Fibroblast of skin of right quadriceps (primary cell): Measurements from ENCODE around the gene TNIP1.

ENCODE experiments used
- DNase-seq: peaks from one replicate; pipeline ENCODE4 v3.0.0-alpha.2; 2013

The TNIP1 gene

DNA sequence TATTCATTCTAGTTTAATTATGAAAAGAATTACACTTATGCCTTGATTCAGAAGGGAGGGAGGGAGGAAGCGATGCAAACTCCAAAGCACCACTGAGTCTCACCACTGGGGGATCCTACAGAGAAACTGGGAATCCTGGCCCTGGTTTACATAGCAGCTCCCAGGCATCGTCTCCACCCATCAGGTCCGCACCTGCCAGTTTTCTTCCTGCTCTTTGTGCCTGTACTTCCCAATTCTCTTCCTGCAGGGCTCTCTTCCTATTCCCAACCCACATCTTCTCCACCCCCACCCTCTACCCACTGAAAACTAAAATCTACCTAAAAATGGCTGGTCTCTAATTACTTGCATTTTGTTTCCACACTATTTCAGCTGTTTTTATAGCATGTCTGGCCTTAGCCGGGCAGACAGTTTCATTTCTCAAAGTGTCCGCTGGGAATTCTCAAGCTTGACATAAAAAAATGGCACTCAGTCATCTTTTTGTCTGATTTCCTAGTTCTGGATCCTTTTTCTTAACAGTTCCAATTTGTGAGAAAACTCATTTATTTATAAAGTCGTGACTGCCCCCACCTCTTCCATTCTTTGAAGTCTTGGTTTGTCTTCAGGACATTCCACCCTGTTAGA, 1.6 kb upstream of the TNIP1 start:
- no peak for DNase-seq

DNA sequence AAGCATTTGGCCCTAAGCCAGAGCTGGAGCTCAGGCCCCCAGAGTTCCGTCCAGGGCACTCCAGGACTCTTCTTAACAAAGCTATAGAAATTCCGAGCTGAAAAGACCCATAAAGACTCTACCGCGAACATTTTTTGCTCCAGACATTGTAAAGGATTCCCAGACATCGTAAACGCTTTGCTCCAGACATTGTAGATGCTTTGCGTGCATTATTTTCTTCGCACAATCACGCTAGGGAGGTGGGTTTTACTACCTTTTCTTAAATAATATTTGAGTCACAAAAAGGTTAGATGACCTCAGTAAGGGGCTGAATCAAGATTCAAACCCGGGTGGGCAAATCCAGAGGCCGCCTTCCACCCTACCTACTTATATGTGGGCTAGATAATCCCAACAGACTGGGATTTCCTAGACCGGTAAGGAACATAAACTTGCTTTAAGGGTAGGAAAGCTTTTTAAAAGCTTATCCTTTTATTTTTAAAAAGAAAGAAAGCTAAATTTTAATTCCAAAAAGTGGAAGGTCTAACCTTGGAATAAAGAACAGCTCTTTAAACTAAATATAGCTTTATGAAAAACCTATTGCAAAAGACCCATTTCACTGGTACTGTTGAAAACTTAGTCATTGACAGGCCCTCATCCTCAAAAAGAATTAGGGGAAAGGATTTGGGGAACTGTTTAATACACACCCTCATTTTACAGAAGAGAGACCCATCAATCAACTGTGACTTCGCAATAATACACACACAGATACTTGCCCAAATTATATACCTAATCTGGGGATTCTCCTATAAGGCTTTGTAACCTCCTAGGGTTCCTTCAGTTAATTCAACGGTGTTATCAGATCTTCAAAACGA, 822 bp upstream of the TNIP1 start:
- DNase-seq = peak; percentile 84

DNA sequence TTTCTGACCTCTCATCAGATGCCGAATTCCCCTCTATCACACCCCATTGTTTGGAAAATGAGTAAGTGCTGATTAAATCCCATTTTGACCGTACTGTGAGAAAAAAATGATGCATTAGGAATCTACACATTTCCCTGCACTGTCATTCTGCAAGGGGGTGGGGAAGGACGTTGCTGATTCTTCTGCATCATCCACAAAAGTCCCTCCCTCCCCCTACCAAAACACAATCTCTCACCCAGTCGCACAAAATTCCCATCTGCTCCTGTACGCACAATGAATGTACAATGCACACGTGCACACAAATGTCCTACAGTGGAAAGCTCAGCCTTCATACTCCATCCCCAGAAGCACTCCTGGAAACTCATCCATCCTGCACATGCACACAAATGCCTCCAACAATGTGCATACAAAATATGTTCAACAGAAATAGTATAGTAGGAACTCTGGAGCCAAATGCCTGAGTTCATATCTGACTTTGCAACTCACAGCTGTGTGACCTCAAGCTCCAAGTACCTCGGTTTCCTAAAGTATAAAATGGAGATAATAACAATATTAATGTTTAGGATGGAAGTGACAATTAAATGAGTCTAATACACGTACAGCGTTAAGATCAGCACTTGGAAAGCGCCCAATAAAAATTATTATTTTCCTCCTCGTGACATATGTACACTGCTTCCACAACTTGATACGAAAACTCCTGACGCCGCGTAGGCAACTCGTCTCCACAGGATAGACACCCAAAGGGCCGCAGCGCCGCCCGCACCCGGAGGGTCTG, 809 bp downstream of the TNIP1 start:
- peak; percentile 82 for DNase-seq

DNA sequence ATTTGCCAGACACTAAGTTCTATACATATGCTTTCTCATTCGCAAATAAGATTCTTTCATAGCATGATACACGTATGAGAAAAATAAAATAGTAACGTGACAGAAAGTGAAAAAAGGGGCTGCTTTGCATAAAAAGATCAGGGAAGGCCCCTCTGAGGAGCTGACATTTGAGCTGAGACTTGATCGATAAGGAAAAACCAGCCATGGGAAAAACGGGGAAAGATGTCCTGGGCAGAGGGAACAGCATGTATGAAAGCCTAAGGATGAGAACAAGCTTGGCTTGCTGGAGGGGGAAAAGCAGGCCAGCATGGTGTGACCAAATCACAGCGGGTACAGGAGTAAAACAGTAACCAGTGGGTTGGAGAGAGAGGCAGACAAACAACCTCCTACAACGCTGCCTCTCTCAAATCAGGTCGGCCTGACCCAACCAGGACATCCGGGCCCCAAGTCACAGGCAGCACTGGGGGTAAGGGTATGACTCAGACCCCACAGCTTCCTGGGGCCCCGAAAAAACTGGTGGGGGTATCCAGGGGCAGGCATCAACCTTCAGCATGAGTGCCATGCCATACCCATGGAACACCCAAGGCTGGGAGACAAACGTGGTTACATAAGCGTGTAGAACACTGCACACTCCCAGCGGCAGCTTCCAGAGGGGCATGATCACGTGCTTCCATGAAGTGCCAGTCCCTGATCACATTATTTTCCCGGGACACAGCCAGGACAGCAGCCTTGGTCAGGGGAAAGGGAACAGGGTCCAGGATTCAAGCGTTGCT, 2.2 kb downstream of the TNIP1 start:
- DNase-seq = no peak

DNA sequence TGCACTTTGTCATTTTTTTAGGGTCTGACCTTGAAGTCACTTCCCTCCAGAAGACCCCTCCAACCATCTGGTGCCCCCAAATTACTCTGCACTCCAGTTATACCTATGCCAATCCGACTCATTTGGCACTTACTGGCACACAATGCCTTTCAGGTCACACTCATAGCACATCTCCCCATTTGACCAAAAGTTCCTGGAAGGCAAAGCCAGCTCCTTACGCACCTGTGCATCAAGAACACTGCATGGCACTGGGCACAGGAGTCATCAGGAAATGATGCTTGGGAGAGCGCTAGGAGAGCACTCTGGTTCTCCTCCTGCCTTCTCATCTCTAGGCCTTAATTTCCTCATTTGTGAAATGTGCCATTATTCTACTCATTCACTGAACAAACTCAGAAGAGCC, 2.9 kb downstream of the TNIP1 start:
- no peak for DNase-seq

DNA sequence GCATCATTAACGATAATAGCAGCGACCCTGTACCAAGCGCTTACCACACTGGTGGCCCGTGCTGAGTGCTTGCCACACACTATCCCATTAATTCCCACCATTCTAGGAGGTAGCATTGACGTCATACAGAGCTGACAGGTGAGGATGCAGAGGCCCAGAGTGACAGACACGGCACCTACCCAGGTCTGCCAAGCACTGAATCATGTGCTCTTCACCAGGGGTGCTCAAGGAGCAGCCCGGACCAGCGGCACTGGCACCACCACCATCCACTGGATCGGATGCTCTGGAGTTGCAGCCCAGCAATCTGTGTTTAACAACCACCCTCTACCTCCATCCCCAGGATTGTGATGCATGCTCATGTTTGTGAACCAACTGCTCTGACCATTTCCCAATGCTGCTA, 3.4 kb downstream of the TNIP1 start:
- no peak for DNase-seq

DNA sequence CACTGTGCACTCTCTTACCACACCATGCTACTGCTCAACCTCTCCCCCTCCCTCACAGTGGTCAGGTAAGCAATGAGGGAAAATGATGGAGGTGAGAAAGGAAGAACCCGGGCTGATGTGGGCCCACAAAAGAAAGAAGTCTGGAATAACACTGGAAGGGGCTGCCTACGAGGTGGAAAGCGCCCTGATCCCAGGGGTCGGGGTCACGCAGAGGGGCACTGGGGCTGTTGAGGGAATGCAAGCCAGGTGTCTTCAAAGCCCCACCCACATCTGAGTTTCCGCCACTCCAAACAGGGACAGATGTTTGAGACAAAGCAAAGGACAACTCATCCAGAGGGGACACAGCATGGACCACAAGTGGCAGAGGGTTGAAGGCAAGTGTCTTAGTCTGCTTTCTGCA, 4.2 kb downstream of the TNIP1 start:
- no peak for DNase-seq

DNA sequence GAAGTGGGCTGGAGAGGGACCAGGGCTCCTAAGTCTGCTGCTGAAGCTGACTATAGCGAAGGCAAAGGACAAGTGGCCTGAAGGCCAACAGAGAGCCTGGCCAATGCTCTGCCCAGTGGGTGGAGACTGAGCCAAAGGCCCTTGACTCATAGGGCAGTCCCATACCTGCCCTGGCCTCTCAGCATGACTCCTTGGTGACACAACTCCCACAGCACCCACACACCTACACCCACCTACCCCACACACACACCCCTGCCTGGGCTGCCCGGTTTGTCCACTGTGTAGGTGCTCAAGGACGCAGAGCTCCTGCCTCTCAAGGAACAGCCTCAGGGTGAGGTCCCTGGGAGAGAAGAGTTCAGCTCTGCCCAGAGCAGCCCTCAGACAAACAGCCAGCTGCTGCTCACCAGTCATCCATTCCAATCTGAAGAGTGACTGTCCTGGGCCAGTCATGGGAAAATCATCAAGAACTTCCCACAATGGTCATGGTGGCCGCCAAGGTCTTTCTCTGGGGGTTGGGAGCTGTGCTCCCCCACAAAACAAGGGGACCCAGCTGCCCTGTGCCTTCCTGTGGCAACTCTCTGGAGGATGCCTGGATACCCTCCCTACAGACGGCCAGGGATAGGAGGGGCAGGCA, 5.0 kb downstream of the TNIP1 start:
- DNase-seq = no peak

DNA sequence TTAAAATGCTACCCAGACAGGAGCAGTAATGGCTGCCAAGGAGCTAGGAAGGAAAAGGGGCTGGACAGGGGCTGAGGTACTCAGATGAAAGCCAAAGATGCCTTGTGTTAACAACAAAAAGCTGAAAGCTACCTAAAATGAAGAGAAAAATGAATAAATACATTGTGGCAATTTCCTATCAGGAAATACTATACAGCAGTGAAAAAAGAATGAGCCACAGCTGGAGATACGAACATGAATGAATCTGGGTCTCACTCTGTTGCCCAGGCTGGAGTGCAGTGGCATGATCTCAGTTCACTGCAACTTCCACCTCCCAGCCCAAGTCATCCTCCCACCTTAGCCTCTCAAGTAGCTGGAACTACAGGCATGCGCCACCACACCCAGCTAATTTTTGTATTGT, 6.3 kb downstream of the TNIP1 start:
- no peak for DNase-seq

DNA sequence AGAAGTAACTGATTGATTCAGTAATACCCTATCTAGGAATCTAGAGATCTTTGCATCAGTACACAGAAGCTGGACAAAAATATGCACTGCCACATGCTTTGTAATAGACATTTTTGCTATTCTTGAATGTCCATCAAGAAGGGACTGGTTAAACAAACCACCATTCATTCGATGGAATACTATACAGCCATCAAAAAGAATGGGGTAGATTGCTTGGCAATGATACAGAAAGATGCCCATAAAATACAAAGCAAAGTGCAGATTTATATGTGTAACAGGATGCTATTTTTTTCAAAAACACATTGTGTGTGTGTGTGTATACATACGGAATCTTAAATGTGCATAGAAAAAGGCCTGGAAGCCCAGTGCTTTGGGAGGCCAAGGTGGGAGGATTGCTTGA, 7.6 kb downstream of the TNIP1 start:
- no peak for DNase-seq

DNA sequence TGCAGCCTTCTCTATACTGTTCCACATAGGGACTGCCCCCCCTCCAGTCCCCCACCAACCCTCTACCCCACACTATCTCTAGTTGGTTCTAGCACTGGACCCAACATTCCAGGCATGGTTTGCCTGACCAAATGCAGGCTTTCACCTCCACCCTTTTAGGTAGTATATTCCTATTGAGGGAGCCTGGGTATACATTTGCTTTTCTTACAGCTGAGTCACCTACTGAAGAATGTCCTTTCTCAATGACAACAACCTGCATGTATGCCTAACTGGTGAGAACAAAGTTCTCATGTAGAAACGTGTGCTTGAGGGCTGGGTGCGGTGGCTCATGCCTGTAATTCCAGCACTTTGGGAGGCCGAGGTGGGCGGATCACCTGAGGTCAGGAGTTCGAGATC, 8.2 kb downstream of the TNIP1 start:
- DNase-seq = peak; percentile 74

DNA sequence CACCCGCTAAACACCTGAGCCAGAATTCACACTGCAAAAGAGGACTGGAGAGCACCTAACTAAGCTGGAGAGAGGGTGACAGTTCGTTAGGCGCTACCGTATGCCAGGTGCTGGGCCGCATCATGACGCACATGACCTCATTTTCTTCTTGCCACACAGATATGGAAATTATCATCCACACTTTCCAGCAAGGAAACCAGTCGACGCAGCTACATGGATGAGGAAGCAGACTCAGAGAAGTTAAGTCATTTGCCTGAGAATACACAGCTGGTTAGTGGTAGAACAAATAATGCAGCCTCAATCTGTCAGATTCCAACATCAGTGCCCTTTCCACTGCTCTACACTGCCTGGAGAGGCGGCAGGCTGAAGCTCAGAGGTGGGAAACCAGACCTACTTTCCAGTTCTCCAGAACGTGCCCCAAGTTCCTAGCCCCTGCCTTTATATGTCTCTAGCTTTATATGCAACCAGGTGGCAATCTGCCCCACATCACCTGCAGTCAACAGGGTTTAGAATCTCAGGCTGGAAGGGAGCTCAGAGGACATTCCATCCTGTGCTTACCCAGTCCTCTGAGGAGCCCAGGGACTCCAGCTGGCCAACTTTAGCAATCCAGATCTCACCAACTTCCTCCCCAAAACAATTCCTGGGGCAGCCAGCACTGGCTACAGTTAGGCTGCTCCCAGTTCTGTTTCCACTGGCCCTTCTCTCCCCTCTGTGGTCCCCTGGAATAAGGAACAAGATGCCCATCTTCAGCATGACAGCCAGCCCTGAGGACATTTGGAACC, 8.8 kb downstream of the TNIP1 start:
- DNase-seq = no peak

DNA sequence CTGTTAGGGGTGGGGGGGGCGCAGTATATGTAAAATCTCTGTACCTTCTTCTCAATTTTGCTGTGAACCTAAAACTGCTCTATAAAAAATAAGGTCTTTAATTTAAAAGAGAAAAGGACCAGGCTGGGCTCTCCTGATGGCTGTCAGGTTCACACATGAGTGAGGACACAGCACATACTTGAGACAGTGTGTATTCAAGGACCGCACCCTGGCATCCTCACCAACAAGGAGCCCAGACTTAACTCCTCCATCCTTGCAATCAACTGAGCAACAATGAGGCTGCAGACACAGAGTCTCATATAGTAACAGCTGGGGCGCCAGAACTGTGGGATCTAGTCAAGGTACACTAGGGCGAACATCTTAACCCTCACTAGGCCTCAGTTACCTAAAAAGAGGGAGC, 9.8 kb downstream of the TNIP1 start:
- no peak for DNase-seq

DNA sequence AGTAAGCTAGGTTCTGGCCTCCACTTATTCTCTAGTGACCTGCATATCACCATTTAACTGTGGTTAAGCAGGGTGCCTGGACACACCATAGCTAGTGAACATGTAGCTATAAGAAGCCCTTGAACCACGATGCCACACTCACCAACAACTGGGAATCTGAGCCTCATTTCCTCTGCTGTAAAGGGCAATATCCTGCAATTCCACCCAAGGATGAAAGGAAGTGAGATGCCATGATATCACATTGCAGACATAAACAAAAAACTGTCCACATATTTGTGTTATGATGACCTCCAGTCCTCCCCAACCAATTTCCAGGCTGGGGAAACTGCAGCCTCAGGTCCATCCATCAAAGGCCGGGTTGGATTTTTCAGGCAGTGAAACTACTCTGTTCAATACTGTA, 10.4 kb downstream of the TNIP1 start:
- DNase-seq = no peak

DNA sequence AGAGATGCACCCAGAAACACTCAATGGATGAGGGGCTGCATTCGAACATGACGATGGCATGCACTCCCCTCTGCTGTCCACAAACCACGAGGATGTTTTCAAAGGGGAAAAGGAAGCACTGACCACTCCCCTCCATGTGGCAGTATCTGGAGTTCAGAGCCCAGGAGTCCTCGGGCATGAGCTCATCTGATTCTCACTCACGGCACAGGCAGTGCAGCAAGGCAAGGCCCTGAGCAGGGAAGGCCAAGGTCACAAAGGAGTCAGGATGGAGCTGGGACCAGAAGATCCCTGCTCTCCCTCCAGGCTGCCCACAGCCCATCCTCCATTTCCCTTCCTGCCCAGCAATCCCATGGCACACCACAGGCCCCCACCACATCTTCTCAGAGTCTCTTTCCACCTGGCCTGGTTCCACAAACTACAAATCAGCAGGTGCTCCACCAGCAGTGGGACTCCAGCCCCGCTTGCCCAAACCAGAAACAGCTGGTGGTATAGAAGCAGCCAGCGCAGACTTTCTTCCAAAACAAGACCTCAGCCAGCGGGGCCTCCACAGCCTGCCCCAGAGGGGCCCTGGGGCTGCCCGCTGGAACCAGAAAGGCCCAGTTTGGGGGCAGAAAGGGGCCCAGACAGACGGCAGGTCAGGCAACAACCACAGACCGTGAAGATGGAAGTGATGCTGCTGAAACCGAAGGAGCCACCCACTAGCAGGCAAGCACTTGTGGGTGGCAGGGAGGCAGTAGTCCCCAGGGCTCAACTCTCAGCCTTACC, 12.2 kb downstream of the TNIP1 start:
- DNase-seq = no peak

DNA sequence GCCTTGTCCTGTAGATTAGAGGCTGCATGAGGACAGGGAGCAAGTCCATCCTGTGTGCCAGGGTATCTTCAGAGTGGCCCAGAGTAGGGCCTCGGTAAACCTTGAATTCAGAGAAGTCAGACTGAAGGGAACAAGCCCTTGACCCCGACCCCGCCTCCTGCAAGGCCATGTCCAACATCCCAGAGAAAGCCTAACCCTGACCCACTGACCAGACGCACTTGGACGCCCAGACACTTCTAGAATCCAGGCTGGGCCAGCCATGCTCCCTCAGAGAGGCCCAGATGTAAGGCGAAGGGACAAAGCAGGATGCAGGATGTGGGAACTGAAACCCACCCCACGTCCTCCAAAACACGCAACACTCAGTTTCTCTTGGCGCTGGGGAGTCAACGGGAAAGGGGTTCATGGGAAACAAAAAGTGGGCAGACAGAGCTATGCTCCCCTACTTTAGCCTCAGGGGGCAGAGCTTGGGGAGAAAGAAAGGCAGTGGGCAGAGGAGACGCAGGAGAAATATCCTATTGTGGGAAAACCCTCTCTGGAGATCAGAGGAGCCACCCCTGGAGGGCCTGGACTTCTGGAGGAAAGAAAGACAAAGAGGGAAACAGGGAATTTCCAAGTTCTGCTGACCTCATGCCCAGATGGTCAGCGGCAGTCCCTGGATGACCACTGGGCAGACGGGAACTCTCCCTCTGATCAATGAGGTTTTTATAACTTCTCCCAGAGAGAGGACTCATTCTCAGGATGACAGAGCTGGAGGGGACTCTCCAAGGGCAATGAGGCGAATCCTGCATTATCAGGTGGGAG, 13.0 kb downstream of the TNIP1 start:
- DNase-seq = no peak

DNA sequence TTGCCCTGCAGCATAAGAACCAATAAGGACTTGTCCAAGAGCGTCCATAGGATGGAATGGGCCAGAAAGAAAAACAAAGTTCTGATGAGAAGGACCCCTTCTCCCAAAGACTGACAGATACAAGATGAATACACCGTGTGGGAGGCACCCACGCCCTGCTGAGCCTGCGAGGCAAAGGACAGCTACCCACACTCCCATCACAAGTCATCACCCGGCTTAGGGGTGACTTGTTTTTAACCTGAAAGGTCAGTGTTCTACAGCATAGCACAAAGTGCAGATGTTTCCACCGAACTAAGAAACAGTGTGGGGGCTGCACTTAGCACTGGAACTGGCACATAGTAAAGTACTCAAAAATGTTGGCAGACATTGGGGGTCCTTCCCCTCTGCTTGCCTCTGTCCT, 13.9 kb downstream of the TNIP1 start:
- DNase-seq = no peak

DNA sequence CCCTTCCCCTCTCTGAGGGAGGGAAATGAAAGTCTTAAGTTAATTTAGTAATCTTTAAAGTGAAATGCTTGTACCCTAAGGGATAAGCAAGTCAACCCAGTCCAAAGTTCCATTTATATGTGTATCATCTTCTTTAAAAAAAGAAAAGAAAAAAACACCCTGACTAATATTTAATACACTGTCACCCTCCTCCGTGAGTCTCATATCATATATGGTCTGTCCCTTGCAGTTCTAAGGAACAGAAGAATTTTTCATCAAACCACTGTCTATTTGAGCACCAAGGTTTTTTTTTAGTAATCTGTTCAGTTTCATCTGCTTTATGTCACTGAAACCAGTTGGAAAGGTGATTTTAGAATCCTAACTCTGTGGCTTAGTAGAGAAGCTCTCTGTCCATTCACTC, 15.2 kb downstream of the TNIP1 start:
- DNase-seq = no peak

DNA sequence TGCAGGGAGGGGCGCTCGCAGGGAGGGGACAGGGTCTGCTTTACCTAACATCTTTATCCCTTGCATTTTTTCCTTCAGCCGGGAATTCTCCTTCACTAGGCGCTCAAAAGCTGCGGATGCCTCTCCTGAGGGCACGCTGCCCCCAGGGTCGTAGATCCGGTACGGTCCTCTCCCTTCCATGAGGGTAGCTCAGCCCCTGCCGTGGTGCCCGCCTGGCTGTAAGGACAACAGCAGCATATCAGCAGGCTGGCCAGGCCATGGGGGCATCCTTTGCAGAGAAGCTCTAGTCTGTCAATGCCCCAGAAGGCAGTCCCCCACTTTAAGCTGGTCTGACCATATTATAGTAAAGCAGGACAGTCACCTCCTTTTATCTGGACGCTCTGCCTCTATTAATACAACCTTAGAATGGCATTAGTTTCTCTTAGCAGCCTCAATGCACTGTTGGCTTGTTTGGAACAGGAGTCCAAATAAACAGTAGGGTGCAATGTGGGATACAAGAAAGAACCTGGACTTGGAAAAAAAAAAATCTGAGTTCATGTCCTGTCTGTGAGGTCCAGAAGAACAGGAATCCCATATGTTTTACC, 15.8 kb downstream of the TNIP1 start:
- DNase-seq = no peak
